SK-N-SH (cell line): ENCODE measurements around the gene CNTROB.
A peak's percentile ranks its signal among the peaks of the same experiment; 100 is the strongest.

Experiments used
- CTCF ChIP-seq: fragments of 200-600 bp; sonication (generic); IDR thresholded peaks from 2 replicates; pipeline ENCODE4 v1.6.1; 2017; ENCODE audit warnings: antibody characterized with exemption, mild to moderate bottlenecking, moderate library complexity
- EP300 ChIP-seq, 2 experiments: IDR thresholded peaks; 2 replicates each; pipeline versions ENCODE4 v1.4.0 to v1.6.1; 2012; ENCODE audit warnings: borderline replicate concordance in 1 of 2, low read depth in 1 of 2, low read length in 1 of 2
- FOXJ3 ChIP-seq: sonication (generic); formaldehyde crosslinking; IDR thresholded peaks from 2 replicates; pipeline ENCODE4 v1.5.1; 2020; ENCODE audit warnings: mild to moderate bottlenecking, missing genetic modification reagents
- FOXM1 ChIP-seq: IDR thresholded peaks from 2 replicates; pipeline ENCODE4 v1.4.0; 2012; ENCODE audit warnings: low read depth, mild to moderate bottlenecking
- GATA2 ChIP-seq: sonication (generic); formaldehyde crosslinking; IDR thresholded peaks from 2 replicates; pipeline ENCODE4 v1.5.0; 2020; ENCODE audit warnings: mild to moderate bottlenecking, missing genetic modification reagents
- MXI1 ChIP-seq: IDR thresholded peaks from 2 replicates; pipeline ENCODE4 v1.6.1; 2012; ENCODE audit warnings: mild to moderate bottlenecking, low read depth, low read length, improper control_type of control experiment
- POLR2AphosphoS5 ChIP-seq: IDR thresholded peaks from 2 replicates; pipeline ENCODE4 v1.6.1; 2012; ENCODE audit warnings: low read depth, low read length
- RXRA ChIP-seq: IDR thresholded peaks from 2 replicates; pipeline ENCODE4 v1.4.0; 2012; ENCODE audit warnings: low read depth, mild to moderate bottlenecking, borderline replicate concordance
- SMC3 ChIP-seq: IDR thresholded peaks from 2 replicates; pipeline ENCODE4 v1.6.1; 2012; ENCODE audit warnings: low read depth, low read length, improper control_type of control experiment
- TAF1 ChIP-seq: IDR thresholded peaks from 2 replicates; pipeline ENCODE4 v1.6.1; 2012; ENCODE audit warnings: low read depth, mild to moderate bottlenecking, low read length, moderate library complexity, borderline replicate concordance
- TCF12 ChIP-seq: IDR thresholded peaks from 2 replicates; pipeline ENCODE4 v1.4.0; 2012
- USF1 ChIP-seq: IDR thresholded peaks from 2 replicates; pipeline ENCODE4 v1.4.0; 2012; ENCODE audit warnings: low read depth, borderline replicate concordance
- ZBTB33 ChIP-seq: IDR thresholded peaks from 2 replicates; pipeline ENCODE4 v1.4.0; 2012; ENCODE audit warnings: low read depth, borderline replicate concordance

- TF ChIP-seq CTCF (no peak), EP300 (IDR thresholded peaks at IDR 0.05; ENCODE audit: borderline replicate concordance in 1 of 2, low read depth in 1 of 2, low read length in 1 of 2) (peak in 1 of 2 experiments; percentile 90; a peak in 3 of 4 replicates), USF1 (no peak), MXI1 (no peak; the same call in 1 of the 2 replicates), POLR2AphosphoS5 (peak; percentile 62; the same call in 1 of the 2 replicates), FOXJ3 (CRISPR knock-in tag) (no peak), ZBTB33 (no peak), GATA2 (peak; percentile 79), RXRA (no peak), SMC3 (no peak), FOXM1 (no peak), TAF1 (peak; percentile 51; the same call in 1 of the 2 replicates), TCF12 (peak; percentile 39; the same call in 1 of the 2 replicates)
Measured at GRCh38 chr17:7887482-7888183, 44.4 kb upstream of the CNTROB start.
